OCI-LY1 (cell line): ENCODE data around the gene MME.

Source experiments
- H2AFZ ChIP-seq: fragments of 200-600 bp; sonication (generic), shearing (Covaris generic); 2 replicates; pipeline ENCODE4 v1.6.0; 2014; ENCODE audit warnings: antibody characterized with exemption, mild to moderate bottlenecking, low read length
- H3F3A ChIP-seq: fragments of 200-600 bp; sonication (generic), shearing (Covaris generic); 2 replicates; pipeline ENCODE4 v1.6.0; 2014; ENCODE audit warnings: mild to moderate bottlenecking, antibody characterized with exemption, low read length, moderate library complexity; ENCODE audit not compliant: insufficient read depth
- H3K27ac ChIP-seq: fragments of 200-600 bp; sonication (generic); 2 replicates; pipeline ENCODE4 v1.5.1; 2014; ENCODE audit warnings: low read length, mixed run types, mild to moderate bottlenecking, low read depth; ENCODE audit not compliant: poor library complexity, severe bottlenecking
- H3K27me3 ChIP-seq: fragments of 200-600 bp; sonication (generic); 2 replicates; pipeline ENCODE4 v1.6.0; 2014; ENCODE audit warnings: antibody characterized with exemption, mild to moderate bottlenecking, low read length, moderate library complexity; ENCODE audit not compliant: insufficient read depth
- H3K36me3 ChIP-seq: fragments of 200-600 bp; sonication (generic); 2 replicates; pipeline ENCODE4 v1.6.1; 2014; ENCODE audit warnings: mild to moderate bottlenecking, antibody characterized with exemption, low read length, moderate library complexity, mixed read lengths; ENCODE audit not compliant: insufficient read depth
- H3K4me1 ChIP-seq: fragments of 200-600 bp; sonication (generic); 2 replicates; pipeline ENCODE4 v1.5.1; 2014; ENCODE audit warnings: mild to moderate bottlenecking, low read length, moderate library complexity; ENCODE audit not compliant: insufficient read depth, severe bottlenecking
- H3K4me2 ChIP-seq: fragments of 200-600 bp; sonication (generic), shearing (Covaris generic); 2 replicates; pipeline ENCODE4 v1.6.1; 2014; ENCODE audit warnings: low read length
- H3K4me3 ChIP-seq: fragments of 200-600 bp; sonication (generic); 2 replicates; pipeline ENCODE4 v1.5.1; 2014; ENCODE audit warnings: low read length, low read depth, mild to moderate bottlenecking, mixed read lengths; ENCODE audit not compliant: poor library complexity, severe bottlenecking
- H3K79me2 ChIP-seq: fragments of 200-600 bp; shearing (Covaris generic); 2 replicates; pipeline ENCODE4 v1.6.1; 2016; ENCODE audit warnings: mixed run types, low read length, mixed read lengths; ENCODE audit not compliant: insufficient read depth
- H3K9ac ChIP-seq: fragments of 200-600 bp; sonication (generic), shearing (Covaris generic); 2 replicates; pipeline ENCODE4 v1.6.1; 2014; ENCODE audit warnings: mild to moderate bottlenecking, low read length, mixed read lengths
- H3K9me2 ChIP-seq: fragments of 200-600 bp; sonication (generic), shearing (Covaris generic); 2 replicates; pipeline ENCODE4 v1.6.1; 2014; ENCODE audit warnings: low read depth, mild to moderate bottlenecking, low read length, mixed read lengths
- H3K9me3 ChIP-seq: fragments of 200-600 bp; shearing (Covaris generic); 2 replicates; pipeline ENCODE4 v1.6.1; 2014; ENCODE audit warnings: low read length, mixed read lengths
- H4K20me1 ChIP-seq: fragments of 200-600 bp; sonication (generic), shearing (Covaris generic); 2 replicates; pipeline ENCODE4 v1.6.0; 2016; ENCODE audit warnings: mild to moderate bottlenecking, low read length; ENCODE audit not compliant: insufficient read depth
- CTCF ChIP-seq: fragments of 200-600 bp; sonication (generic), shearing (Covaris generic); IDR thresholded peaks from 2 replicates; pipeline ENCODE4 v1.5.1; 2017; ENCODE audit warnings: mild to moderate bottlenecking, antibody characterized with exemption, low read length, moderate library complexity, mixed read lengths
- EZH2 ChIP-seq: fragments of 200-600 bp; sonication (generic), shearing (Covaris generic); IDR thresholded peaks from 2 replicates; pipeline ENCODE4 v1.8.0; 2017; ENCODE audit warnings: borderline replicate concordance, mixed run types, mild to moderate bottlenecking, antibody characterized with exemption, low read length, moderate library complexity, mixed read lengths

The MME gene

GRCh38 chr3:155182467-155182866, 102.3 kb downstream of the MME start:
- no peaks in the 10 kb centered on the region for H3F3A ChIP-seq
- H3K4me2 ChIP-seq, result no peak overlapping the region
- H3K27ac ChIP-seq, result no peak overlapping the region
- no peak for TF ChIP-seq CTCF
- TF ChIP-seq EZH2, result no peak
- H3K36me3 ChIP-seq, result peaks cover 57% of the 10 kb centered on the region
- H3K9me2 ChIP-seq, result no peaks in the 10 kb centered on the region
- H3K4me1 ChIP-seq, result peaks cover 21% of the 10 kb centered on the region
- H4K20me1 ChIP-seq, result no peaks in the 10 kb centered on the region
- H3K27me3 ChIP-seq, result no peaks in the 10 kb centered on the region
- H2AFZ ChIP-seq, result no peak overlapping the region
- H3K4me3 ChIP-seq, result no peak overlapping the region
- no peaks in the 10 kb centered on the region for H3K9me3 ChIP-seq
- no peaks in the 10 kb centered on the region for H3K79me2 ChIP-seq
- H3K9ac ChIP-seq, result no peak overlapping the region

GRCh38 chr3:155184011-155184410, 103.9 kb downstream of the MME start:
- H3K27ac ChIP-seq, result peak overlapping the region; percentile 30
- no peaks in the 10 kb centered on the region for H3K27me3 ChIP-seq
- no peaks in the 10 kb centered on the region for H3K9me2 ChIP-seq
- no peak overlapping the region for H3K4me3 ChIP-seq
- TF ChIP-seq CTCF (no peak), EZH2 (no peak)
- peaks cover 41% of the 10 kb centered on the region for H3K36me3 ChIP-seq
- H4K20me1 ChIP-seq, result no peaks in the 10 kb centered on the region
- H3F3A ChIP-seq, result 0 out of 2 replicates have a peak, but pooled peaks cover 5% of the 10 kb centered on the region
- H3K4me1 ChIP-seq, result peaks cover 21% of the 10 kb centered on the region
- no peak overlapping the region for H3K4me2 ChIP-seq
- H3K9me3 ChIP-seq, result no peaks in the 10 kb centered on the region
- no peak overlapping the region for H3K9ac ChIP-seq
- no peaks in the 10 kb centered on the region for H3K79me2 ChIP-seq
- H2AFZ ChIP-seq, result no peak overlapping the region

- Histone ChIP-seq H3K27ac (peak overlapping the region; percentile 30), H3F3A (0 out of 2 replicates have a peak, but pooled peaks cover 5% of the 10 kb centered on the region), H3K36me3 (peaks cover 25% of the 10 kb centered on the region), H3K27me3 (no peaks in the 10 kb centered on the region), H3K79me2 (no peaks in the 10 kb centered on the region), H3K9me2 (no peaks in the 10 kb centered on the region), H4K20me1 (no peaks in the 10 kb centered on the region), H3K4me2 (no peak overlapping the region), H3K4me1 (peaks cover 27% of the 10 kb centered on the region), H3K4me3 (no peak overlapping the region), H3K9ac (no peak overlapping the region), H3K9me3 (no peaks in the 10 kb centered on the region), H2AFZ (no peak overlapping the region)
- TF ChIP-seq EZH2, result no peak
- no peak for TF ChIP-seq CTCF
Observed at GRCh38 chr3:155185631-155186071, 105.5 kb downstream of the MME start.
